ENCODE data around the gene STK39.

GRCh38 chr2:168295051-168295450 is 47.7 kb upstream of the STK39 start:
- TF ChIP-seq CTCF (IDR thresholded peaks at IDR 0.05) (no peak), EP300 (IDR thresholded peaks at IDR 0.05) (no peak), POLR2A (IDR thresholded peaks at IDR 0.05) (no peak)
